Lower lobe of right lung (tissue), 2 donors: ENCODE measurements around the gene AP3D1. TPM values are rescaled to one million over a fixed set of nuclear protein-coding genes. Genes with fewer than 3 reads are reported as not detected.
A peak's percentile ranks its signal among the peaks of the same experiment; 100 is the strongest.

Source experiments
- ATAC-seq, 2 donors: fragments of 200-7000 bp; cut with Tn5 transposase; one replicate each; pipeline ENCODE4 v1.9.1; 2020 to 2022; ENCODE audit warnings: mild to moderate bottlenecking in 2 of 2, moderate library complexity in 2 of 2
- DNase-seq: peaks from one replicate; pipeline ENCODE4 v3.0.0-alpha.2; 2020
- H3K27ac ChIP-seq: fragments of 200-600 bp; one replicate; pipeline ENCODE4 v1.8.0; 2022
- H3K27me3 ChIP-seq: fragments of 200-600 bp; one replicate; pipeline ENCODE4 v1.8.0; 2022; ENCODE audit warnings: low read depth
- H3K36me3 ChIP-seq: fragments of 200-600 bp; one replicate; pipeline ENCODE4 v1.8.0; 2022; ENCODE audit warnings: mild to moderate bottlenecking
- H3K4me1 ChIP-seq: fragments of 200-600 bp; one replicate; pipeline ENCODE4 v1.8.0; 2022
- H3K4me3 ChIP-seq: fragments of 200-600 bp; one replicate; pipeline ENCODE4 v1.8.0; 2022; ENCODE audit warnings: mild to moderate bottlenecking
- H3K9me3 ChIP-seq: fragments of 200-600 bp; one replicate; pipeline ENCODE4 v1.8.0; 2022
- intact Hi-C: fragments of 100-400 bp; cut with DNase I; formaldehyde crosslinking; loops from one replicate; pipeline ENCODE4 v1.11.0; 2022
- total RNA-seq: library from RNA; stranded (reverse); fragmentation: NEBNext Ultra II Directional; extraction: Animal tissue kit (Norgen Biotek cat#: 25700); gene quantifications from one replicate; pipeline ENCODE4 v1.2.1, GENCODE V29; 2021
- TF ChIP-seq, protein P1 (sequence below): fragments of 200-600 bp; IDR thresholded peaks from one replicate; pipeline ENCODE4 v1.8.0; 2022; ENCODE audit warnings: antibody characterized with exemption, mild to moderate bottlenecking
- donor health status: DM: no; HTN: yes; CAD: no; lungs with severe emphysema.

Gene AP3D1
- total RNA-seq, 1 donor from 2014 or later = 99.5 TPM

DNA sequence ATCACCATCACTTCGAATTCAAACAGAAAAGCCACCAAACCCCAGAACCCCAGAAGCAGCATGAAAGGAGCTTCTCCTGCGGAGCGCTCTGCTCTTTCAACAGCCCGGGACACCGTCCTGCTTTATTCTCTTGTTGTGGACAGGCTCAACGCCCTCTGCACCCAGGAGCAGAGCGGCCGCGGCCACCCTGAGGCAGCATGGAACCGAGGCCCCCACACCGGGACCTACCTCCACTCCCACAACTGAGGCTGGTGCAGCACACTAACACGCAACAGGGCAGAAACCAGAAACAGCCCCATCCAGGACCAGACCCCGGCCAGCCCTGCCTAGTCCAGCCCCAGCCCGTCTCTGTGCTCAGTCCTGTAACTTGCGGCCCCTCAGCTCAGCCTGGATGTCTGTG lies 7.2 kb downstream of the AP3D1 start:
- Histone ChIP-seq H3K27ac (no peak overlapping the region), H3K9me3 (no peaks in the 10 kb centered on the region), H3K27me3 (no peaks in the 10 kb centered on the region), H3K36me3 (peaks cover 27% of the 10 kb centered on the region), H3K4me1 (peaks cover 17% of the 10 kb centered on the region), H3K4me3 (no peak overlapping the region)
- no peak for DNase-seq
- intact Hi-C loops = no loop called here
- no peak for ATAC-seq
- TF ChIP-seq, protein P1, sequence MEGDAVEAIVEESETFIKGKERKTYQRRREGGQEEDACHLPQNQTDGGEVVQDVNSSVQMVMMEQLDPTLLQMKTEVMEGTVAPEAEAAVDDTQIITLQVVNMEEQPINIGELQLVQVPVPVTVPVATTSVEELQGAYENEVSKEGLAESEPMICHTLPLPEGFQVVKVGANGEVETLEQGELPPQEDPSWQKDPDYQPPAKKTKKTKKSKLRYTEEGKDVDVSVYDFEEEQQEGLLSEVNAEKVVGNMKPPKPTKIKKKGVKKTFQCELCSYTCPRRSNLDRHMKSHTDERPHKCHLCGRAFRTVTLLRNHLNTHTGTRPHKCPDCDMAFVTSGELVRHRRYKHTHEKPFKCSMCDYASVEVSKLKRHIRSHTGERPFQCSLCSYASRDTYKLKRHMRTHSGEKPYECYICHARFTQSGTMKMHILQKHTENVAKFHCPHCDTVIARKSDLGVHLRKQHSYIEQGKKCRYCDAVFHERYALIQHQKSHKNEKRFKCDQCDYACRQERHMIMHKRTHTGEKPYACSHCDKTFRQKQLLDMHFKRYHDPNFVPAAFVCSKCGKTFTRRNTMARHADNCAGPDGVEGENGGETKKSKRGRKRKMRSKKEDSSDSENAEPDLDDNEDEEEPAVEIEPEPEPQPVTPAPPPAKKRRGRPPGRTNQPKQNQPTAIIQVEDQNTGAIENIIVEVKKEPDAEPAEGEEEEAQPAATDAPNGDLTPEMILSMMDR = no peak

DNA sequence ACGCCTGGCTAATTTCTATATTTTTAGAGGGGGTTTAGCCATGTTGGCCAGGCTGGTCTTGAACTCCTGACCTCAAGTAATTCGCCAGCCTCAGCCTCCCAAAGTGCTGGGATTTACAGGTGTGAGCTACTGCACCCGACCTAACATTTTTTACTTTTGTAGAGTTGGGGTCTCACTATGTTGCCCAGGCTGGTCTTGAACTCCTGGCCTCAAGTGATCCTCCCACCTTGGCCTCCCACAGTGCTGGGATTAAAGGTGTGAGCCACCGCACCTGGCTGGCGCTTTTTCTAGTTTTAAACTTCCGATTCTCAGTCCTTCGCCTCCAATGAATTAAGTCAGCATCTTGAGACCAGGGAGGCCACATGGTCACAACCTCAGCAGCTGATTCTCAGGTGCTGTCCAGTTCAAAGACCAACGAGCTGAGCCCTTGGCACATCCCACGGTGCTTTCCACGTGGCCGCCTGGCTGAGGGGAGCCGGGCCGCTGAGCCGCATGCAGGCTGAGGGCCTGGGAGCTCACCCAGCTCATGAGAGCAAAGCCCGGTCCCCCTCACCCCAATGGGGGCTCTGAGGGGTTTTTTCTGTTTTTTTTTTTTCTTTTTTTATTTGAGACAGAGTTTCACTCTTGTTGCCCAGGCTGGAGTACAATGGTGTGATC lies 9.1 kb downstream of the AP3D1 start:
- ATAC-seq (no peak), DNase-seq (no peak)
- Histone ChIP-seq H3K36me3 (peaks cover 44% of the 10 kb centered on the region), H3K4me1 (peaks cover 5% of the 10 kb centered on the region), H3K27ac (no peak overlapping the region), H3K4me3 (no peak overlapping the region), H3K9me3 (no peaks in the 10 kb centered on the region), H3K27me3 (no peaks in the 10 kb centered on the region)
- intact Hi-C loops = no loop called here
- TF ChIP-seq, protein P1 = no peak

DNA sequence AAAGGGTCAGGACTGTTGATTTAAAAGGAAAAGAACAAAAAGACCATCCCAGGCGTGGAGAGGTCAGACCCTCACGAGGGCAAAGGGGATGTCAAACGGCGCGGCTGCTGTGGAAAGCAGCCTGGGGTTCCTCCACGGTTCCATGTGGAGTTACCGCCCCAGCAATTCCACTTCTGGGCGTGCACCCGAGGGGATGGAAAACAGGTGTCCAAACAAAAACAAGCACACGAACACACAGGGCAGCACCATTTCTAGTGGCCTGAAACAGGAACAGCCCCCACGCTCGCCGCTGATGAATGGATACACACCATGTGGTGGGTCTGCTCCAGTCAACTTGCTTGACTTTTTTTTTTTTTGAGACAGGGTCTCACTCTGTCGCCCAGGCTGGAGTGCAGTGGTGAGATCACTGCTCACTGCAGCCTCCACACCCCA lies 11.2 kb downstream of the AP3D1 start:
- DNase-seq = no peak
- TF ChIP-seq, protein P1 = no peak
- H3K36me3 ChIP-seq = peaks cover 53% of the 10 kb centered on the region
- ATAC-seq = no peak
- no peak overlapping the region for H3K4me3 ChIP-seq
- H3K27me3 ChIP-seq = no peaks in the 10 kb centered on the region
- H3K27ac ChIP-seq = no peak overlapping the region
- no peaks in the 10 kb centered on the region for H3K9me3 ChIP-seq
- intact Hi-C loops = no loop called here
- H3K4me1 ChIP-seq = no peaks in the 10 kb centered on the region

DNA sequence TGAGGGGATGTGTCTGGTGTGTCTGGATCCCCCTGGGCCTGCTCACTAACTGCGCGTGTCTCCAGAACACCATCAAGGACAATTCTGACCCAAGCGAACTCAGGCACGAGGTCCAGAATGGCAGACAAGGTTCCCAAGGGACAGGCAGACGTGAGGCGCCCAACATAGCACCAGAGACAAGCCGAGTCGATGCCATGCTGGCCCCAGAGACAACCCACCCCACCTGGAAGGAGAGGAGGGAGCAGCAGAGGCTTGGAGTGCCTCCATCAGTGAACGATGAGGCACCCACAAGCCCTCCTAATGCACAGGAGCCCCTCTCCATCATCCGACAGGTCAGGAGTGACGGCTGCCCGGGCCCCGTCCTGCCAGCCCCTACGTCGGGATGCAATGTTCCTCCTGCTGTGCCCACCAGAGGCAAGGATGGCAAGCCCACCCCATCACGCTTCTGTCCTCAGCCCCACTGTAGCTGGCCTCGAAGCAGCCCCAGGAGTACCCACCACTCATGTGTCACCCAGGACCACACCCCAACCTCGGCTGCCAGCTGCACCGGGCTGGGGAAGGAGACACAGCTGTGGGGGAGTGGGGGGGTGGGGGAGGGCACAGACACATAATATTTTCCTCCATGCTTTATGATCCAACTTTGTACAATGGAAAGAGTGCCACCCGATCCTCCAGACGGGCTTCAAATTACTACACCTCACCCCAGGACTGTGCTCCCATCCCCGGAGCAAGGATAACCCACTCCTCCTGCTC lies 11.8 kb downstream of the AP3D1 start:
- H3K4me1 ChIP-seq = no peaks in the 10 kb centered on the region
- H3K36me3 ChIP-seq = peaks cover 54% of the 10 kb centered on the region
- ATAC-seq = no peak
- DNase-seq = no peak
- intact Hi-C loops = no loop called here
- TF ChIP-seq, protein P1 = no peak
- H3K27ac ChIP-seq = no peak overlapping the region
- no peaks in the 10 kb centered on the region for H3K27me3 ChIP-seq
- H3K4me3 ChIP-seq = no peak overlapping the region
- no peaks in the 10 kb centered on the region for H3K9me3 ChIP-seq

DNA sequence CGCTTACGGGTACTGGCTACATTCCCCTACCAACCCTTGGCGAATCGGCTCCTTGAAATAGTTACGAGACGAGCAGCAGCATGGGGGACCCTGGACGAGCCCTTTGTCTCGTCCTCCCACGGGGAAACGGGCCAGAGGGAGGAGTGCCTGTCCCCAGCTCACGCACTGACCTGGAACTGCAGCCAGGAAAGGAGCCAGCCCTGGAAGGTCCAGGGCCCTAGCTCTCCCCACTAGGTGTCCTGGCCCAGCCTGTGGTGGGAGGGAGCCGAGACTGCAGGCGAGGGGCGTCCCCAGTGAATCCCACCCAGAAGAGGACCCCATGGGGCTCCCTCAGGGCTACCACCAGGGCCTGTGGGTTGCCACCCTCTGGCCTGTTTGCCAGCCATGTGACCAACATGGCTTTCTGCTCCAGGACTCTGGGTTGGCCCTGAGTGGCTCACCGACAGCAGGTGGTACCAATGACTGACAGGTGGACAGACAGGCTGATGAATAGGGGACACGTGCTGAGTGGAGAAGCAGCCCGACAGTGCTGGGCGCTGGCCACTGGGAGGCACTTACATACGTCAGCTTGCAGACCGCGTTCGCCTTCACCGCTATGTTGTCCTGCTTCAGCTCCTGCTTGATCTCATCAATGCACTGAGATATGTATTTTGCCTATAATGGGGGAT lies 13.2 kb downstream of the AP3D1 start:
- Histone ChIP-seq H3K36me3 (peaks cover 68% of the 10 kb centered on the region), H3K4me1 (no peaks in the 10 kb centered on the region), H3K27me3 (no peaks in the 10 kb centered on the region), H3K27ac (no peak overlapping the region), H3K4me3 (no peak overlapping the region), H3K9me3 (no peaks in the 10 kb centered on the region)
- ATAC-seq (peak in 1 of 2 donors; percentile 11), DNase-seq (no peak)
- intact Hi-C loops = no loop called here
- TF ChIP-seq, protein P1 = no peak
